Stimulated activated CD4-positive, alpha-beta T cell treated with anti-CD3 and anti-CD28 coated beads, Interleukin-15, amount 100 ng/mL, for 24 hours (primary cell): ENCODE data around the gene PCYOX1L.
"Not testable (repeated sequence)": the region's sequence is repeated elsewhere in the genome, so short reads cannot be mapped to it uniquely, and the experiment has no call there.

Source experiments
- DNase-seq: peaks from one replicate; pipeline ENCODE4 v3.0.0-alpha.2; 2020

The PCYOX1L gene

DNA sequence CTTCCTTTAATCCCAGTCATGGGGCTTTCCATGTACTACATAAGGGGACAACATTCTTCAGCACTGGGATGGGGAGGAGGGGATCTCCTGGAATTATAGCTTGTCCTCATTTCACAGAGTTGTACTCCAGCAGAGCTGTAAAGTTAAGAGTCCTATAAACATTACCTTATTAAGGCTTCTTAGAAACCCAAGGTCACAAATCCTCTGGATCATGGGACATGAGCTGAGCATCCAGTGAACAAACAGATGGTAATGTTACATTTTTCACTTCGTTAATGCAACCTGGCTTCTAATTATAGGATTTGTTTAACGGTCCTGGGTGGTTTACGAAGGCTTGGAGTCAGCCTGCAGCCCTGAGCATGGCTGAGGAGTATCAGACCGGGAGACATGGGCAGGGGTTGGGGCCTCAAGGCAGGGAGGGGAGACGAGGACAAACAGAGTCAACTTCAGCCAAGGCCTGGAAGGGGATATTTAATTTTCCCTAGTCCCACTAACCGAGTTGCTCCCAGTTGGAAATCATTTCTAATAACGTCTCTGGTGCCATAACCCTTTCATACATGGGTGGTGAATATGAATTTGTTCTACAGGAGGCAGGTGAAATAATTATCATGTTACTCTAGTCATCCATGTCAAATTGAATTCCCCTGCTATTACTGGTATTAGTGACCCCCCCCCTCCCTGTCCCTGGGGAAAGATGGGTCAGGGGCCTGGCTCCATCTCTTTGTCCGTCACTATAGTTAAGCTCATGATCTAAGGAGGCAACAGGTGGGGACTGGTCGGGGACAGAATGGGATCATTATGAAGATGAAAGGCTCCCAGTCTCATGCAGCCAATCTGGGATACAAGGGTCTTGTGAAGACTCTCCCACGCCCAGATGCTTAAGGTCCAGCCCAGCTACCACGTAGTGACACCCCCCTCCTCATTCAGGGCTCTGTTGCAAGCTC, 32.0 kb downstream of the PCYOX1L start:
- no peak for DNase-seq

DNA sequence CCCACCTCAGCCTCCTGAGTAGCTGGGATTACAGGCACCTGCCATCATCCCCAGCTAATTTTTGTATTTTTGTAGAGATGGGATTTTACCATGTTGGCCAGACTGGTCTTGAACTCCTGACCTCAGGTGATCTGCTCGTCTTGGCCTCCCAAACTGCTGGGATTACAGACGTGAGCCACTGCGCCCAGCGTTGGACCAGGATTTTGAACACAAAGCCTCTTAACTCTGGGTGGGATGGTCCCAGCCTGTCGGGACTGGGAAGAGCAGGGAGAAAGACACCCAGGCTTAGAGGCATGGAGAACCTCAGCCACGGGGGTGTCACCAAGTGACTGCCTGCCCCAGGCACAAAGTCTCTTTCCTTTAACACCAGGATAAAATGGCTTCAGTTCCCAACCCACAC, 33.2 kb downstream of the PCYOX1L start:
- not testable (repeated sequence) for DNase-seq

DNA sequence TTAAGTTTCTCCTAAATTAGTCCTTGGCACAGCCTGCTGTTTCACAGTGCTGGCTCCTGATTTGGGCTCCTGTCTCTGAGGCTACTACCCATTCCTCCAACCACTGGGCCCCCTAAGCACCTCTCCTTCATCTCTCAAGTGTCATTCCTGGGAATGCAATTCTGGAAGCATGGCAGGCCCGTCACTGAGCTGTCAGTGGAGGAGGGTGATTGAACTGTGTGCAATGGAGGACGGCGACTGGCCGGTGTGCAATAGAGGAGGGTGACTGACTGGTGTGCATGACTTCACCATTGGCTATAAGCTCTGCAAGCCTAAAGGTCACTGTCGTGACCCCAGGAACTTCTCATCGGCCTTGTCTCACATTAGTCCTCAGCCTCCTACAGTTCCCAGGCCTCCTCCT, 33.7 kb downstream of the PCYOX1L start:
- DNase-seq: no peak

GRCh38 chr5:149392718-149393117, 34.9 kb downstream of the PCYOX1L start:
- no peak for DNase-seq

DNA sequence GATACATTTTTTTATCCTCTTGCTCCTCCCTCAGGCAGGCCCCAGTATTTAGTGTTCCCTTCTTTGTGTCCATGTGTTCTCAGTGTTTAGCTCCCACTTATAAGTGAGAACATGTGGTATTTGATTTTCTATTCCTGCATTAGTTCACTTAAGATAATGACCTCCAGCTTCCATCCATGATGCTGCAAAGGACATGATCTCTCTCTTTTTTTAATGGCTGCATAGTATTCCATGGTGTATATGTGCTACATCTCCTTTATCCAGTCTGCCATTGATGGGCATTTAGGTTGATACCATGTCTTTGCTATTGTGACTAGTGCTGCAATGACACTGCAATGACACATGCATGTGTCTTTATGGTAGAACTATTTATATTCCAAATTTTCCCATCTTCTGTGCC, 37.1 kb downstream of the PCYOX1L start:
- DNase-seq: not testable (repeated sequence)

DNA sequence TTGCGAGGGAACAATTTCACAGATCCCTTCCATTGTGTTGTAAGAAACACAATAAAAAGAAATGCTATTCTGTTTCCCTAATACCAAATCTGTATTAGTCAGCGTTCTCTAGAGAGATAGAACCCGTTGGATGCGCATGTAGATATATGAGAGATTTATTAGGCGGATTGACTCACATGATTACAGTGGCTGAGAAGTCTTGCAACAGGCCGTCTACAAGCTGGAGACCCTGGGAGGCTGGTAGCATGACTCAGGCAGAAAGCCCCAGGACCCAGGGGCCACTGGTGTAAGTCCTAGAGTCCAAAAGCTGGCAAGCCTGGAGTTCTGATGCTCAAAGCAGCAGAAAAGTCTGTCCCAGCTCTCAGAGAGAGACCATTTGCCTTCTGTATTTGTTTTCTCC, 39.7 kb downstream of the PCYOX1L start:
- no peak for DNase-seq

GRCh38 chr5:149398747-149399266, 41.0 kb downstream of the PCYOX1L start:
- DNase-seq: not testable (repeated sequence)

DNA sequence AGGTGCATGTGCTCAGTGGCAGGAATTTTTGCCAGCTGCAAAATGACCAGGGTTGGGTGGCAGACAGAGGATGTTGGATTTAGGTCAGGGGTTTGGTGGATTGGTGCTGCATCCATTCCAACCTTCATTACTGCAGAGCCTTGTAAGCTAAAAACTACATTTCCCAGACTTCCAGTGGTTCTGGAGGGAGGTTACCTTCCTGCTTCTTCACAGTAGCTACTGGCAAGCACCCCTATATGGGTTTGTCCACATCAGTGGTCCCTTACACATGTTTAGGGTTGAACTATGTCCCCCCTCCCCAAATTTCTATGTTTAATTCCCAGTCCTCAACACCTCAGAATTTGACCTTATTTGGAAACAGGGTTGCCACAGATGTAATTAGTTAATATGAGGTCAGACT, 41.9 kb downstream of the PCYOX1L start:
- no peak for DNase-seq

DNA sequence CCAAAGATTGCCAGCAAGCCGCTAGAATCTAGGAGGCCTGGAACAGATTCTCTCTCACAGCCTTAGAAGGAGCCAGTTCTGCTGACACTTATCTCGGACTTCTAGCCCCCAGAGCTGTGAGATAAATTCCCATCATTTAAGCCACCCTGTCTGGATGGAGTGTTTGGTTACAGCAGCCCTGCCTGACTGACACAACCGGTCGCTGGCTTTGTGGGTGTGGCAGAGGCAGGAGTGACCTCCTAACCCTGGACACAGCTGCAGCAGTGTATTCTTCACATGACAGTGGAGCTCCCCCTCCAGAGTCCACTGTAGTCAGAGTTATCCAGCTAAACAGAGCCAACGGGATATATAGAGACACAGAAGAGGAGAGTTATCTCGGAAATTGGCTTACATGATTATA, 42.5 kb downstream of the PCYOX1L start:
- no peak for DNase-seq

DNA sequence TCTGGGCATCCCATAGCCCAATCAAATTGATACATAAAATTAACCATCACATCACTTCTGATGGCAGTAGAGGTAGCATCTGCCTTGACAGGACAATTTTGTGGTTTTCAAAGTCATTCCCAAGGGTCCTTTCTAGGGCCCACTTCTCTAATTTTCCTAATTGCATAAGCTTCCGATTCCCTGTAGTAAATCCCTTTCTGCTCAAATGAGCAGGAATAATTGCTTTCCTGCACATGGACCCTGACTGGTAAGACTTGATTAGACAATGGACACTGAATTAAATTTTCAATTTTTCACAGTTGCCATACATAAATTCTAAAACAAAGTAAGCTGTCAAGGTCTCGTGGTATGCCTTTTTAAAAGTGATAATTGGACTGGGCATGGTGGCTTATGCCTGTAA, 43.2 kb downstream of the PCYOX1L start:
- DNase-seq: no peak

GRCh38 chr5:149402291-149402690, 44.4 kb downstream of the PCYOX1L start:
- no peak for DNase-seq

DNA sequence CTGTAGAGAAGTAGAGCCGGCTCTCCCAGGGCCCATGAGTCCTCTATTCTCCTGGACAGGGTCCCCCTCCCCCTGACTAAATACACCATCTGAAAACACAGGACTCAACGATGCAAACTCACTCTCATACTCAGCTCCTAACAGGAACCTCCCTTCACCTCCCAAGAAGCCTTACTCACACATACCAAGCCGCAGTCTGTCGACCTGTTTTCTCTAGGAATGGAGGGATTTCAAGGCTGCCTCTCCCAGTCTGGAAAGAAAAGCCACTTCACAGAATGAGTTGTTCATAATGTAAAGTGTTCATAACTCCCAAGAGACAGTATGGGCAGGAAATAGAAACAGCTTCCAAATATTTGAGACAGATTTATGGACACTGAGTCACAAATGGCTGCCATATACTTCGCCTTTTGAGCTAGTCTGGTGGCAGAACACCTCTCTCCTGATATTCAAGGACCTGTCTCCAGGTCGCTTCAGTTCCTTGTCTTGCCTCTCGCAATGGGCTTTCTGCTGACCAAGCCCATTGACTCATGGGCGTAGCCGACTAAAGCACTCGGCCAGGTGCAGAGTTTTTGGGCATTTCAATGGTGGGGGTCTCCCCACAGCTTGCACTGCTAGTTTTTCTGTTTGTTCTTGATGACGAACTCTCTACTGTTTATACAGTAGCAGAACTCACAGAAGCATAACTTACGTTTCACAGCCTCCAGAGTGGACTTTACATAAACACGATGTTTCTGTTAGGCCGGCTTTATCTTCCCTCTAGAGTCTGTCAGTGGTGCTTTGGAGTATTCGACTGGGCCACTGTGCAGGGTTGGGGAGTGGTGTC, 46.3 kb downstream of the PCYOX1L start:
- DNase-seq: no peak

- no peak for DNase-seq
Observed at GRCh38 chr5:149404746-149405549, 47.1 kb downstream of the PCYOX1L start.

GRCh38 chr5:149405550-149406202, 47.8 kb downstream of the PCYOX1L start:
- DNase-seq: no peak

- DNase-seq: no peak
Observed at GRCh38 chr5:149406203-149406978, 48.5 kb downstream of the PCYOX1L start.

DNA sequence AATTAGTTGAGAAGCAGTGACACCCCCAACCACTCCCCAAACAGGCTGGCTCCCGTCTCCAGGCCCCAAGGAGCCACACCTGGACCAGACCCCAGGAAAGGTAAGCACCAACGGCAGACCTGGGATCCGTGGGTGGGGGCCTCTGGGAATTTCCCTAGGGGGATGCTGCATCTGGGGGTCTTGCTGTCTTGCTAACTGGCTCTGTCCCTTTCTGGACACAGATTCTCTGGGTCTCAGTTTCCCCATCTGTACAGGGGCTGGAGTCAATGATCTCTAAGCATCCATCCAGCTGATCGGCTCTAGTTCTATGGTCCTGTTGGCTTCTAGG, 49.1 kb downstream of the PCYOX1L start:
- DNase-seq: no peak

DNA sequence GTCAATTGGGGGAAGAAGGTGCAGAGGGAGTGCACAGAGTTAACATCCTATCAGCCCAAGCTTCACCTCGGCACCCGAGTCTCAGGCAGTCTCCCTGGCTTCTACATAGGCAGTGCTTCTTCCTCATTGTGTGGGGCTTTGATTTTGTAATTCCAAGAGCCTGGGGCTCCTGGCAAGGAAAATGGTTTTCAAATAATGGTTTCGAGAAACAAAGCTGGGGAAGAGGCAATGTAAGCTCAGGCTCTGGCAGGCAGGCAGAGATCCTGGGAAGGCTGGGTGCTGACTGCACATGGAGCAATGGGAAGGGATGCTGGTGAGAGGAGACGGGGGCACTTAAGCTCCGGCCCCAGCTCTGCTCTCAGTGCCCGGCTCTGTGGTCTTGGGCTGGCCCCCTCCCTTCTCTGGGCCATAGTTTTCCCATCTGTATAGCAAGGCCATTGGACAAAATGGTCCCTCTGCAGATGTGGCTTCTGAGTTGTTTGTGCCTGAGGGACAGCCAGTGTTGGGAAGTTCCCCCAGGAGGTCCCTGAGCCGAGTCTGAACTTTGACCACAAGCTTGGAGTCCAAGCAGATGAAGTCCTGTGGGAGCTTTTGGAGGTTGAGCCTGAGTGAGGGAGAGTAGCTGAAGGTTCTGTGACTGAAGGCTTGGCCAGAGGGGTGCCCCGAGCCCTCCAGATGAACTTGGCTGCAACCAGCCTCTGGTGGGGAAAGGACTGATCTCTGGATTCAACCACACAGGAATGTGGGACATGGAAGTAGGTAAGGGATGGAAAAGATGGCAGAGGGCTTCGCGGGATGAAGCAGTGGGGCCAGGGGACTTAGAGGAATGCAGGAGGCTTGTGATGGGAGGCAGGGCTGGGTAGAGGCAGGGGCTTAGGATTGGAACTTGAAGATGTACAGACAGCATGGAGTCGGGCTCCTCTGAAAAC, 49.7 kb downstream of the PCYOX1L start:
- no peak for DNase-seq

DNA sequence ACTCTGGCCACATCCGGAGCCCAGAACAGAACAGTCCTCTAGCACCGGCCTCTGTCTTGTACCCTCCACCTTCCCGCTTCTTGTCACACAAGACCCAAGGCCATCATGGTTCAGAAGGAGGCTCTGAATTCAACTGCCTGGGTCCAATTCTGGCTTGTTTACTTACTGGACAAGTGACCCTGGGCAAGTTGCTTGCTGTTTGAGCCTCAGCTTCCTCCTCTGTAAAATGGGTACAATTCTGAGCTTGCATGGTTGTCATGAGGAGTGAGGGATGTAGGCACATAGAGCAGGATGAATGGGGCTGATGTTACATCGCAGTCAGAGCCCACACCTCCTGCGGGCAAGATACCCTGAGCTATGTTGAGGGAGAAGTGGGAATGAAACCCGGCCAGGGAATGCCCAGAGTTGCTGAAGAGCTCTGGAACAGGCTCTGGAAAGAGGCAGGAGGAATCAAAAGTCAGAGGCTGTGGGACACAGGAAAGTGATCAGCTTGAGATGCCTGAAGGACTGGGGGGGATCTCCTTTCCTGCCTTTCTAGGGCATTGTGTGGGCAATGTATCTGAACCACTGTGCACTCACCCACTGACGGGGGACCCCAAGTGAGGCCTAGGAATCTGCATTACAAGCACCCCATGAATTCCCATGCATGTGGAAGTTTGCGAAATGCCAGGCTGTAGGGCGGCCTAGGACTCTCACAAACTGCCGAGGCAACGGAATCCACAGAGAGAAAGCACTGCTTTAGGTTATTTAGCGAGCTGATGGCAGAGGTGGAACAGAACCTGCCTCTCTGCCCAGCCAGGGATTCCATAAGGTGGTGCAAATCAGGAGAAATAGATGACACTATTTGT, 50.6 kb downstream of the PCYOX1L start:
- no peak for DNase-seq

DNA sequence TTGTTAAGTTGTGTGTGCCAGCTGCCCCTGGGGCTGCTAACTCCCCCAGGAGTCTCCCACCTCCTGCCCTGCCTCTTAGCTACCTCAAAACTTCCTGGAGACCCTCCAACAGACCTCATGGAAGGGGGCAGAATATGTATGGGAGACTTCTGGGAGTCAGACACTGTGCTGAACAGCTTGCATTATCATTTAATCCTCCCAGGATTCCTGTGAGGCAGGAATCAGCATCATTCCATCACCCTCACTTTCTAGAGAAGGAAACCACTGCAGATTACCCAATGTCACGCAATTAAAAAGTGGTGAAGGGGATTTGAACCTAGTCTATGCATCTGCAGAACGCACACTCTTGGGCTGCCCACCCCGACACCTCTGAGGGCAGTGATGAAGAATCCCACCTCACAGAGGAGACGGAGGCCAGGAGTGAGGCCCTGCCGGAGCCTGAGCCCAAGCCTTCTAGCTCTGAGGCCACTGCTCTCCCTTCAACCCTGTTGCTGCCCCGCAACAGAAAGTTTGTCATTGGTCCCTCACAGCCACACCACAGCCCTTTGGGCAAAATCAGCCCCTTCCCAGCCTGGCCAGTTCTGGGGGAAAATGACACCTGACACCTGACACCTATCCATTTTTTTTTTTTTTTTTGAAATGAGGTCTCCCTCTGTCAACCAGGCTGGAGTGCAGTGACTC, 51.6 kb downstream of the PCYOX1L start:
- DNase-seq: no peak
